Adrenal gland (tissue), 12 donors: Measurements from ENCODE around the gene PSPC1. TPM values are rescaled to one million over a fixed set of nuclear protein-coding genes. Genes with fewer than 3 reads are reported as not detected.
"Not testable (repeated sequence)": the region's sequence is repeated elsewhere in the genome, so short reads cannot be mapped to it uniquely, and the experiment has no call there.

Experiments
- DNase-seq, 7 donors: peaks; one replicate each; pipeline ENCODE4 v3.0.0-alpha.2; 2019 to 2020
- H3K27ac ChIP-seq, 5 donors: fragments of 200-600 bp; sonication (generic) in 4 of 5; 1 replicate in 3 of 5; 2 replicates in 2 of 5; pipeline versions ENCODE4 v1.5.1 to v1.8.0; 2016 to 2020; ENCODE audit warnings: mild to moderate bottlenecking in 1 of 5
- H3K27me3 ChIP-seq: fragments of 200-600 bp; 2 replicates; pipeline ENCODE4 v1.8.0; 2021
- H3K36me3 ChIP-seq, 2 donors: fragments of 200-600 bp; replicated peaks in 1 of 2; 1 replicate in 1 of 2; 2 replicates in 1 of 2; pipeline versions ENCODE4 v1.5.1 to v1.8.0; 2018 to 2022
- H3K4me1 ChIP-seq, 2 donors: fragments of 200-600 bp; replicated peaks in 1 of 2; 1 replicate in 1 of 2; 2 replicates in 1 of 2; pipeline versions ENCODE4 v1.5.1 to v1.8.0; 2018 to 2021
- H3K4me3 ChIP-seq, 4 donors: fragments of 200-600 bp; sonication (generic) in 3 of 4; one replicate each; pipeline ENCODE4 v1.5.1; 2016 to 2018
- H3K9me3 ChIP-seq, 3 donors: fragments of 200-600 bp; sonication (generic) in 1 of 3; replicated peaks in 1 of 3; 1 replicate in 2 of 3; 2 replicates in 1 of 3; pipeline versions ENCODE4 v1.5.1 to v1.8.0; 2016 to 2021
- CTCF ChIP-seq, 6 experiments: fragments of 450-650 bp in 4 of 6; fragments of 200-600 bp in 2 of 6; sonication (generic) in 1 of 6; IDR thresholded peaks; 1 replicate in 5 of 6; 2 replicates in 1 of 6; pipeline versions ENCODE4 v1.5.1 to v1.8.0; 2016 to 2021; ENCODE audit warnings: antibody characterized with exemption in 6 of 6, mild to moderate bottlenecking in 2 of 6, moderate library complexity in 1 of 6
- POLR2A ChIP-seq, 2 donors: fragments of 450-650 bp; IDR thresholded peaks; one replicate each; pipeline ENCODE4 v1.6.1; 2017; ENCODE audit warnings: antibody characterized with exemption in 2 of 2, mild to moderate bottlenecking in 2 of 2, moderate library complexity in 1 of 2
- WGBS, 4 donors: extraction: QIAGEN DNeasy Blood & Tissue Kit in 2 of 4; methylation state at CpG; one replicate each; pipeline versions ENCODE4 v1.1.5 to v1.1.7; 2013 to 2017; 5-methylcytosine and 5-hydroxymethylcytosine counted together
- intact Hi-C, 2 donors: fragments of 100-400 bp; cut with DNase I; formaldehyde crosslinking; loops; one replicate each; pipeline versions ENCODE4 v1.14.1 to v1.15.0; 2022 to 2023
- polyA plus RNA-seq, 3 donors: library from polyadenylated mRNA; stranded (reverse); fragments of 200-250 nt in 2 of 3; fragments of 350-450 nt in 1 of 3; fragmentation: Illumina TruSeq in 1 of 3; extraction: RNeasy Lipid Tissue Mini Kit (QIAGEN cat#74804) in 1 of 3; gene quantifications; one replicate each; pipeline ENCODE4 v1.2.3, GENCODE V29; 2013 to 2014
- total RNA-seq, 9 donors: library from RNA; depleted of rRNA in 4 of 9; stranded (reverse); fragments of >200 nt in 4 of 9; fragments of 120-200 nt in 1 of 9; fragmentation: NEBNext Ultra II Directional in 1 of 9; extraction: Animal tissue kit (Norgen Biotek cat#: 25700) in 1 of 9; gene quantifications; one replicate each; pipeline versions ENCODE4 v1.1.0 to v1.2.4, GENCODE V29; 2013 to 2023
- donor health status: healthy with polysubstance abuse.
- donor health status: Bipolar disorder and iron deficiency.
- donor health status: DM: yes; HTN: yes; CAD: no.
- donor health status: DM: no; HTN: no; CAD: no.
- donor health status: DM: no; HTN: no; CAD: no.
- donor health status: DM: yes; HTN: yes; CAD: no.

Gene PSPC1
- total and polyA plus RNA-seq, 12 donors: 36.9 to 79.5 (median 50.6) TPM

GRCh38 chr13:19695428-19695827, 87.3 kb downstream of the PSPC1 start:
- Histone ChIP-seq H3K9me3 (no peaks in the 10 kb centered on the region), H3K27me3 (no peaks in the 10 kb centered on the region), H3K27ac (no peak overlapping the region), H3K4me3 (no peak overlapping the region), H3K36me3 (no peaks in the 10 kb centered on the region), H3K4me1 (no peaks in the 10 kb centered on the region)
- no peak for DNase-seq
- intact Hi-C loops: no loop called here
- 84 to 93% (median 89%) methylated on average over 1 of the region's 1 CpG for whole genome bisulfite sequencing, 4 donors
- TF ChIP-seq POLR2A (IDR thresholded peaks at IDR 0.05): no peak
- no peak for TF ChIP-seq CTCF (IDR thresholded peaks at IDR 0.05)

GRCh38 chr13:19691447-19691846, 91.3 kb downstream of the PSPC1 start:
- DNase-seq, H3K27me3 ChIP-seq, H3K4me1 ChIP-seq, intact Hi-C loops, H3K9me3 ChIP-seq, H3K4me3 ChIP-seq, H3K36me3 ChIP-seq, H3K27ac ChIP-seq: not testable (repeated sequence)
- WGBS, 4 donors: 86 to 96% (median 91%) methylated on average over 8 of the region's 8 CpGs

- Histone ChIP-seq H3K4me3 (no peak overlapping the region), H3K27me3 (no peaks in the 10 kb centered on the region), H3K27ac (no peak overlapping the region), H3K36me3 (peaks cover 0 to 7% of the 10 kb centered on the region in 2 donors), H3K9me3 (no peaks in the 10 kb centered on the region), H3K4me1 (no peaks in the 10 kb centered on the region)
- intact Hi-C loops: no loop called here
- no peak for TF ChIP-seq POLR2A (IDR thresholded peaks at IDR 0.05)
- TF ChIP-seq CTCF (IDR thresholded peaks at IDR 0.05): no peak
- no peak for DNase-seq
Observed at GRCh38 chr13:19685437-19685836, 97.3 kb downstream of the PSPC1 start.

GRCh38 chr13:19685034-19685433, 97.7 kb downstream of the PSPC1 start:
- 67 to 73% (median 69%) methylated on average over 5 of the region's 5 CpGs for WGBS, 4 donors
- DNase-seq: no peak
- Histone ChIP-seq H3K27ac (no peak overlapping the region), H3K9me3 (no peaks in the 10 kb centered on the region), H3K4me3 (no peak overlapping the region), H3K36me3 (peaks cover 0 to 7% of the 10 kb centered on the region in 2 donors), H3K27me3 (no peaks in the 10 kb centered on the region), H3K4me1 (no peaks in the 10 kb centered on the region)
- intact Hi-C loops: no loop called here
- TF ChIP-seq CTCF (IDR thresholded peaks at IDR 0.05) (no peak), POLR2A (IDR thresholded peaks at IDR 0.05) (no peak)

- Histone ChIP-seq H3K9me3 (no peaks in the 10 kb centered on the region), H3K36me3 (peaks cover 0 to 2% of the 10 kb centered on the region in 2 donors), H3K4me3 (no peak overlapping the region), H3K27ac (no peak overlapping the region), H3K27me3 (no peaks in the 10 kb centered on the region), H3K4me1 (no peaks in the 10 kb centered on the region)
- DNase-seq: no peak
- intact Hi-C loops: no loop called here
- no peak for TF ChIP-seq POLR2A (IDR thresholded peaks at IDR 0.05)
- no peak for TF ChIP-seq CTCF (IDR thresholded peaks at IDR 0.05)
- WGBS, 4 donors: 81 to 84% (median 83%) methylated on average over 2 of the region's 2 CpGs
Observed at GRCh38 chr13:19681517-19681916, 101.2 kb downstream of the PSPC1 start.
